Measurements from ENCODE around the gene PTBP1. TPM values are rescaled to one million over a fixed set of nuclear protein-coding genes. Genes with fewer than 3 reads are reported as not detected.

PTBP1 gene
- total and polyA plus RNA-seq, 4 donors = 72.9 to 147 (median 87.3) TPM

DNA sequence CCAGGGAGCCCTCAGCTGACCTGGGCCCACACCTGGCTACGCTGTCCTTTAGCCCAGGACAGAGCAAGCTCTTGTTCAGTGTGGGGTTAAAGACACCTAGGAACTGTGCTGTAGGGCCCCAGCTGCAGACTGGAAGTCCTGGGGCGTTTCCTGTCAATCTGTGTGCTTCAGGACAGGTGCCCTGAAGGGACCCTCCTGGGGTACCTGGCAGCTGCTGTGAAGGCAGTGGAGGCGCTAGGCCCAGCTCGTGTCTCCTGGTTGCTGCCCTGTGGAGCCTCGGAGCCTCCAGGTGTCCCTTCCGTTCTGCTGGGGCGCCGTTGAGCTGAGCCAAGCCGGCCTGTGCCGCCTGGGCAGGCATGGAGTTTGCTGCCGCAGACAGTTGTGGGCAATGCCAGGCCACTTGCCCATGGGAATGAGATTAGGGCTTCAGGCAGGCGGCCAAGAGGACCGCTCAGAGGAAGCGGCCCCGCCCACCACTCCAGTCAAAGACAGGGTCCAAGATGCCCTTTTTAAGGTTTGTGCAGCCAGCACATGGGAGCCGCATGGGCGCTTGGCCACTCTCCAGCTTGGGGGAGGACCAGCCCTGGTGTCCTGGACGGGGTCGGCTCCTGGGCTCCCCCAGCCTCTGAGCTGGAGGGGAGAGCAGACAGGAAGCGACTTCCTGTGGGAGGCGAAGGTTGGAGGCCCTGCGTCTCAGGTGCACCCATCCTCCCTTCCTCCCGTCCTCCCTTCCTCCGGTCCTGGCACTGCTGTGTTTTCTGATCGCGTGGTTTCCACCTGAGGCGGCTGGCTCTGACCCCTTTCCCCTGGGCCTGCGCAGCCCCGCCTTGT, 4.0 kb downstream of the PTBP1 start:
- H3K36me3 ChIP-seq (ENCODE audit: control insufficient read depth in 4 of 4, insufficient read depth in 3 of 4, low read depth in 1 of 4, low read length in 3 of 4) = peaks cover 8 to 33% (median 26%) of the 10 kb centered on the region in 4 donors
- no peak for DNase-seq (ENCODE audit: low spot score)
- peaks cover 11 to 49% (median 36%) of the 10 kb centered on the region in 4 donors for H3K4me1 ChIP-seq (ENCODE audit: control insufficient read depth in 4 of 4, insufficient read depth in 4 of 4, low read length in 3 of 4)
- TF ChIP-seq REST (IDR thresholded peaks at IDR 0.05) = no peak
- no peak for TF ChIP-seq EGR1 (IDR thresholded peaks at IDR 0.05; ENCODE audit: low read depth in 2 of 2)
- no peak for TF ChIP-seq JUND (IDR thresholded peaks at IDR 0.05)
- TF ChIP-seq, protein P1, sequence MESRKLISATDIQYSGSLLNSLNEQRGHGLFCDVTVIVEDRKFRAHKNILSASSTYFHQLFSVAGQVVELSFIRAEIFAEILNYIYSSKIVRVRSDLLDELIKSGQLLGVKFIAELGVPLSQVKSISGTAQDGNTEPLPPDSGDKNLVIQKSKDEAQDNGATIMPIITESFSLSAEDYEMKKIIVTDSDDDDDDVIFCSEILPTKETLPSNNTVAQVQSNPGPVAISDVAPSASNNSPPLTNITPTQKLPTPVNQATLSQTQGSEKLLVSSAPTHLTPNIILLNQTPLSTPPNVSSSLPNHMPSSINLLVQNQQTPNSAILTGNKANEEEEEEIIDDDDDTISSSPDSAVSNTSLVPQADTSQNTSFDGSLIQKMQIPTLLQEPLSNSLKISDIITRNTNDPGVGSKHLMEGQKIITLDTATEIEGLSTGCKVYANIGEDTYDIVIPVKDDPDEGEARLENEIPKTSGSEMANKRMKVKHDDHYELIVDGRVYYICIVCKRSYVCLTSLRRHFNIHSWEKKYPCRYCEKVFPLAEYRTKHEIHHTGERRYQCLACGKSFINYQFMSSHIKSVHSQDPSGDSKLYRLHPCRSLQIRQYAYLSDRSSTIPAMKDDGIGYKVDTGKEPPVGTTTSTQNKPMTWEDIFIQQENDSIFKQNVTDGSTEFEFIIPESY (IDR thresholded peaks at IDR 0.05) = no peak
- TF ChIP-seq MAX (IDR thresholded peaks at IDR 0.05) = no peak
- H3K27ac ChIP-seq (ENCODE audit: low read depth in 1 of 2, low read length in 2 of 2) = peak overlapping the region; percentile 5 to 53
- WGBS = 37% methylated on average over 29 of the region's 29 CpGs
- H3K9me3 ChIP-seq (ENCODE audit: control insufficient read depth in 4 of 4, low read length in 3 of 4) = no peaks in the 10 kb centered on the region
- no peak overlapping the region for H3K9ac ChIP-seq (ENCODE audit: low read depth in 1 of 2, low read length in 2 of 2)
- H3K4me3 ChIP-seq (ENCODE audit: low read depth in 1 of 3, low read length in 3 of 3) = peak overlapping the region in 1 of 3 donors; percentile 14
- no peaks in the 10 kb centered on the region for H3K27me3 ChIP-seq (ENCODE audit: control insufficient read depth in 4 of 4, insufficient read depth in 4 of 4, low read length in 3 of 4)

DNA sequence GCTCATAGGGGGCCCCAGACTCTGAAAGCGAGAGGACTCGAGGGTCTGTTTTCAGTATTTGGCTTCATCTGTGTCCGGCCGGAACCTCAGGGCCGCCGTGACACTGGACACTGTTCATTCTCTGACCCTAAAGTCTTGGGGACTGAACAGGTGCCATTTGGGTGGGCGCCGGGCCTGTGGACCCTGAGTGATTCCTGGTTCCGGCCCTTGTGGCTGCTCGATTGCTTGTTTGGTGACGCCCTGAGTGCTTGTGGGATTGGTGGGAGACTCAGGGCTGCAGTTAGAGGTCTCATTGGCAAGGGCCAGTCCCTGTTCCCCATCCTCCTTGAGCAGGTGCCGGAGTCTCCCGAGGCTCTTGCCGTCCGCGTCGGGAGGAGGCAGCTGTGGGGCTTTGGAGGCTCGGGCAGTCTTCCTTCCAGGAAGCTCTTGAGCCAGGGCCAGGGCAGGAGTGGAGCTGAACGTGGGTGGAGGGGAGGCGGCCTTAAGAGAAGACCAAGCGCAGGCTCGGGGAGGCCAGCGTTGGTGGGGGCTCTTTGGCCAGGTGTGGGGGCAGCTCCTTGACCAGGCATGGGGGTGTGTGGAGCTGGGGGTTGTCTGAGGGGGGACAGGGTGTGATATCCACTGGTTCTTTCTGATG, 4.7 kb downstream of the PTBP1 start:
- 61% methylated on average over 23 of the region's 23 CpGs for WGBS
- Histone ChIP-seq H3K4me1 (ENCODE audit: control insufficient read depth in 4 of 4, insufficient read depth in 4 of 4, low read length in 3 of 4) (peaks cover 11 to 44% (median 36%) of the 10 kb centered on the region in 4 donors), H3K36me3 (ENCODE audit: control insufficient read depth in 4 of 4, insufficient read depth in 3 of 4, low read depth in 1 of 4, low read length in 3 of 4) (peaks cover 14 to 40% (median 32%) of the 10 kb centered on the region in 4 donors), H3K9me3 (ENCODE audit: control insufficient read depth in 4 of 4, low read length in 3 of 4) (no peaks in the 10 kb centered on the region), H3K27me3 (ENCODE audit: control insufficient read depth in 4 of 4, insufficient read depth in 4 of 4, low read length in 3 of 4) (no peaks in the 10 kb centered on the region), H3K4me3 (ENCODE audit: low read depth in 1 of 3, low read length in 3 of 3) (no peak overlapping the region), H3K27ac (ENCODE audit: low read depth in 1 of 2, low read length in 2 of 2) (peak overlapping the region in 1 of 2 donors; percentile 5), H3K9ac (ENCODE audit: low read depth in 1 of 2, low read length in 2 of 2) (no peak overlapping the region)
- no peak for DNase-seq (ENCODE audit: low spot score)
- TF ChIP-seq TAF1 (conservative IDR thresholded peaks at IDR 0.05) (no peak), SP1 (IDR thresholded peaks at IDR 0.05) (no peak), REST (IDR thresholded peaks at IDR 0.05) (no peak), HNF4G (IDR thresholded peaks at IDR 0.05) (no peak), EGR1 (IDR thresholded peaks at IDR 0.05; ENCODE audit: low read depth in 2 of 2) (no peak), NR2F2 (IDR thresholded peaks at IDR 0.05) (no peak), CTCF (IDR thresholded peaks at IDR 0.05; ENCODE audit: low read depth, low read length, missing input control) (no peak), YY1 (IDR thresholded peaks at IDR 0.05) (no peak), ATF3 (IDR thresholded peaks at IDR 0.05) (no peak), GABPA (IDR thresholded peaks at IDR 0.05 in 1 of 2, conservative IDR thresholded peaks at IDR 0.05 in 1 of 2) (no peak), RXRA (IDR thresholded peaks at IDR 0.05) (no peak), HNF4A (conservative IDR thresholded peaks at IDR 0.05) (no peak)

Data from liver (tissue), 9 donors.